ENCODE measurements around the gene BTN2A1.
"Not testable (repeated sequence)": the region's sequence is repeated elsewhere in the genome, so short reads cannot be mapped to it uniquely, and the experiment has no call there.

The BTN2A1 gene

GRCh38 chr6:26493258-26493657, 35.5 kb downstream of the BTN2A1 start:
- no peak for DNase-seq (ENCODE audit: low read depth)

GRCh38 chr6:26494117-26494516, 36.4 kb downstream of the BTN2A1 start:
- DNase-seq (ENCODE audit: low read depth), result no peak

- no peak for DNase-seq (ENCODE audit: low read depth)
Observed at GRCh38 chr6:26495281-26495680, 37.5 kb downstream of the BTN2A1 start.

- DNase-seq (ENCODE audit: low read depth), result no peak
Observed at GRCh38 chr6:26497610-26498009, 39.9 kb downstream of the BTN2A1 start.

GRCh38 chr6:26500102-26500501, 42.3 kb downstream of the BTN2A1 start, which contains the start of gene BTN1A1:
BTN1A1 (plus strand) TSS chr6:26500303; CDS start chr6:26501287, 984 bp downstream.
- DNase-seq (ENCODE audit: low read depth), result no peak

GRCh38 chr6:26501482-26501986, 43.8 kb downstream of the BTN2A1 start:
- peak; percentile 8 for DNase-seq (ENCODE audit: low read depth)

GRCh38 chr6:26502165-26502564, 44.4 kb downstream of the BTN2A1 start:
- no peak for DNase-seq (ENCODE audit: low read depth)

- no peak for DNase-seq (ENCODE audit: low read depth)
Observed at GRCh38 chr6:26502626-26503025, 44.9 kb downstream of the BTN2A1 start.

GRCh38 chr6:26507658-26508057, 49.9 kb downstream of the BTN2A1 start:
- DNase-seq (ENCODE audit: low read depth), result no peak

GRCh38 chr6:26511033-26511432, 53.3 kb downstream of the BTN2A1 start:
- DNase-seq (ENCODE audit: low read depth), result not testable (repeated sequence)

GRCh38 chr6:26514984-26515383, 57.2 kb downstream of the BTN2A1 start:
- DNase-seq (ENCODE audit: low read depth), result no peak

- no peak for DNase-seq (ENCODE audit: low read depth)
Observed at GRCh38 chr6:26516481-26517427, 59.0 kb downstream of the BTN2A1 start.

Data from activated gamma-delta T cell treated with anti-CD3 and anti-CD28 coated beads, Interleukin-2, amount 50 U/mL, for 16 hours (primary cell).